Measurements from ENCODE around the gene ADGRL4.

- TF ChIP-seq CTCF (IDR thresholded peaks at IDR 0.05) (no peak), POLR2A (IDR thresholded peaks at IDR 0.05) (no peak)
These were observed 114.2 kb downstream of the ADGRL4 start for GRCh38 chr1:78892260-78892840.

Measured in thyroid gland (tissue), 4 donors.